Activated CD4-positive, alpha-beta T cell treated with anti-CD3 and anti-CD28 coated beads, Interleukin-2, amount 10 ng/mL, durations not matched to agents 7 days and 5 days (primary cell): ENCODE measurements around the gene CCDC88C. TPM values are rescaled to one million over a fixed set of nuclear protein-coding genes. Genes with fewer than 3 reads are reported as not detected.

ENCODE experiments used
- CTCF ChIA-PET: fragments of 350-600 bp; sonication (Branson Sonifier 250); formaldehyde crosslinking; loops from one replicate; lab custom pipeline; 2021; ENCODE audit warnings: antibody characterized with exemption; lab: Charles Lee
- POLR2A ChIA-PET: fragments of 350-600 bp; sonication (Branson Sonifier 250); formaldehyde crosslinking; loops from one replicate; lab custom pipeline; 2021; ENCODE audit warnings: antibody characterized with exemption; lab: Charles Lee
- DNase-seq: peaks from one replicate; pipeline ENCODE4 v3.0.0-alpha.2; 2020
- H3K27ac Mint-ChIP-seq: one replicate; pipeline ENCODE4 v1.8.0; 2021; ENCODE audit warnings: mild to moderate bottlenecking, moderate library complexity, mixed read lengths
- H3K27me3 Mint-ChIP-seq: one replicate; pipeline ENCODE4 v1.8.0; 2021; ENCODE audit warnings: mixed read lengths
- H3K36me3 Mint-ChIP-seq: one replicate; pipeline ENCODE4 v1.8.0; 2021; ENCODE audit warnings: low read depth, mixed read lengths
- H3K4me1 Mint-ChIP-seq: one replicate; pipeline ENCODE4 v1.8.0; 2021; ENCODE audit warnings: mixed read lengths
- H3K4me3 Mint-ChIP-seq: one replicate; pipeline ENCODE4 v1.8.0; 2021; ENCODE audit warnings: mild to moderate bottlenecking, moderate library complexity, mixed read lengths
- H3K9me3 Mint-ChIP-seq: one replicate; pipeline ENCODE4 v1.8.0; 2021; ENCODE audit warnings: mixed read lengths
- total RNA-seq, 2 experiments: library from RNA; stranded (reverse); gene quantifications; one replicate each; pipeline ENCODE4 v1.2.3, GENCODE V29; 2021

CCDC88C gene
- total RNA-seq, 2 experiments from 2014 or later = 187 to 193 TPM

DNA sequence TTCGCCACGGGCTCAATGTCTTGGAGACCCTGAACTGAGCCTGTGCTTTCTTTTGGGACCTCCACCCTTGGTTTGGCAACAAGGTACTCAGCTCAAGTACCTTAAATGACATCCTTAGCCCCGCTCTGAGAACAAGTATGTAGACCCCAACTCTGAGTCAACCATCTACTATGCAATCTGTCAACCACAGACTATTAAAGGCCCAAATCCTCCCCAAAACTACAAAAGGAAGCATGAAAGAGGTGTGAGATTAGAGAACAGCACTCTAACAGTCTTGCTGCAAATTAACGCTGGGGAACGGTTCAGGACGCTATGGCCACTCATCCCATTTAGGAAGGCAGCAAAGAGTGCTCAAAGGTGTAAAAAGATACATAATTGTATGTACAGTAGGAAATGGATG, 52.1 kb downstream of the CCDC88C start:
- DNase-seq = no peak
- ChIA-PET CTCF (interaction anchor here (1.3 to 2.6 kb wide), 2 partner anchors 11 to 42 kb away, joined by 4 to 10 read pairs; no protein-coding TSS in a partner anchor), POLR2A (no interaction called here)
- Mint-ChIP-seq H3K27me3 (no peaks in the 10 kb centered on the region), H3K9me3 (no peaks in the 10 kb centered on the region), H3K36me3 (peaks cover 13% of the 10 kb centered on the region), H3K4me3 (no peak overlapping the region), H3K4me1 (peaks cover 72% of the 10 kb centered on the region), H3K27ac (no peak overlapping the region)

DNA sequence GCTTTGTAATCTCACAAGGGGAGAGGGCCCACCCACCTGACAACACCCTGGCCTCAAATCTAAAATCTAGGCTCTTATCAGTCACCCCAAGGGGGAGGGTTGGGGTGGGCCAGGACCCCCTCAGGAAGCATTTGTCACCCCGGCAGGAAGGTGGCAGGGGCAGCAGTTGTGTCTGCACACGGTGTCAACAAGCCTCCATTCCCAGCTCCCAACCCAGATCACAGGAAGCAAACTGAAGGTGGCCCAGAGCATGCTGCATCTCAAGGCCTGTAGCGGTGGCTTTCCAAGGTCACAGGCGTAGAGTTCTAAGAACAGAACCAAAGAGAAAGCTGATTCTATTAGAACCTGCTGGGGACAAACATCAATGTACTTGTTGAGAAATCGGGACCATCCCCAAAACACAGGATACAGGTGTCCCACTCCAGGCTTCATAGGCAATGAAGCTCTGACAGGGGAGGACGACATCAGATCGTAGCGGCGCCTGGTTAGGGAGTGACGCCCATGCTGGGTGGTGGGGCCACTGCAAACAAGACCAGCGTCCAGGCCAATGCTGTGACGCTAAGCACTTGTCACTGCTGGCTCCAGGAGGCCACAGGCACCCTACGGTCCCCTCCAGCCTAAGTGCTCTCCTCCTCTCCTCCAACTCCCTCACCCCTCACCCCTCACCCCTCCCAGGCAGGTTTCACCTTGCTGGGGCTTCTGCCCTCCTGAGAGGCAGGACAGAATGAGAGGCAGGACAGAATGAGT, 52.9 kb downstream of the CCDC88C start:
- peaks cover 64% of the 10 kb centered on the region for H3K4me1 Mint-ChIP-seq

DNA sequence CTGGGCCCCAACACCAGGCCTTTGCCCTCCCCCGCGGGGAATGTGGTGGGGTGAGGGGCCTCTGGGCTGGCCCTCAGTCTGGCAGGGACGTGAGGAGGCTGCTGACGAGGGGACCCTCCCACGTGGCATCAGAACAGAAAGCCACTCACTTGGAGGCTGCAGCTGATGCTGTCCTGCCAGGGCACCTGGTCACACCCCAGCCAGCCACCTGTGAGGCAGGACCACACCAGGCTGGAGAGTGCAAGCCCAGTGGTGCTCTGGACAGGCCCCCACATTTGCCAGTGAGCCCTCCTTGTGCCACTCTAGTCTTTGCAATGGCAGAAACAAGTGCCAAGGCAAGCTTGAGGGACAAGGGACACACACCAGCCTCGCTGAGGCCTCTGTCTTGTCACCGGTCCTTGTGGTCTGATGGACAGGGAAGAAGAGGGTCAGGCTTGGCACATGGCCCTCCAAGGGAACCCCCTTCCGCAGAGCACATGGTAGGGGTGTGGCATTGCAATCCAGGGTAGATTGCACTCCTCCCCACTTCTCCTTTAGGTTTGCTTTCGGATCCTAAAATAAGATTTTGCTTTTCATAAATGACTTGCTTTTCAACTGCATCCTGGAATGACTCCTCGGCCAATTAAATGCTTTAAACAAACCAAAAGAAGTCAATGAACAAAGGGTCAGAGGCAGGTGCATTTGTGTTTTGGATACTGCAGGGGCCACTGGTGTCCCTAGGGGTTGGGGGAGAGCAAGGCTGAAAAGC, 53.7 kb downstream of the CCDC88C start:
- ChIA-PET POLR2A (no interaction called here), CTCF (interaction anchor here (1.3 kb wide), 1 partner anchor 40 kb away, joined by 4 read pairs; no protein-coding TSS in a partner anchor)
- Mint-ChIP-seq H3K9me3 (no peaks in the 10 kb centered on the region), H3K4me1 (peaks cover 62% of the 10 kb centered on the region), H3K27ac (no peak overlapping the region), H3K27me3 (no peaks in the 10 kb centered on the region), H3K36me3 (peaks cover 11% of the 10 kb centered on the region), H3K4me3 (no peak overlapping the region)
- DNase-seq = no peak

More for the DNA sequence above, 52.9 kb downstream of the CCDC88C start:
- Mint-ChIP-seq H3K36me3 (peaks cover 8% of the 10 kb centered on the region), H3K9me3 (no peaks in the 10 kb centered on the region), H3K4me3 (no peak overlapping the region), H3K27me3 (no peaks in the 10 kb centered on the region), H3K27ac (no peak overlapping the region)
- no peak for DNase-seq
- CTCF ChIA-PET = interaction anchor here (1.3 kb wide), 1 partner anchor 41 kb away, joined by 4 read pairs; no protein-coding TSS in a partner anchor
- POLR2A ChIA-PET = no interaction called here

DNA sequence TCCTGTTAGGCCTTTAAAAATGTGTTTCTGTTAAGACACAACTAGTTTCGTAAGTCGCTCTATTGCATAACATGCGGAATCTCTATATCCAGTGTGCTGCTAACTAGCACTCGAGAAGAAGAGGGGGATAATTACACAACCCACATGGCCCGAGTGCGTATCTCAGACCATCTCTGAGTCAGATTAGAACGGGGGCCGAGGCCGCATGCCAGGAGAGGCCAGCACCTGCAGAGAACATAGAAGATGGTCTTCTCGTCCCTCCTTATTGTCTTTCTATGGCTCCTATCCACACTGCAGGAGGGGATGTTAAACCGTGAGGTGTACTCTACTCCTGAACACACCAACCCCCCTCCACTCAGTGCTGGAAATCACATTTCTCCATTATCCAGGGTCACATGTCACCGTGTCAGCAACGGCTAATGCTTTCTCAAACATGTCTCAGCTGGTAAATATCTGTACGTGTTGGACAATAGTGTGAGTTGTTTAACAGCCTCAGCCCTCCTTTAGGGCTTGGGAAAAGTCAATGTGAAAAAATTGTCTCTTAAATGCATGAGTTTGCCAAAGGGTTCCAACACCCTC, 56.3 kb downstream of the CCDC88C start:
- no peaks in the 10 kb centered on the region for H3K9me3 Mint-ChIP-seq
- no peak overlapping the region for H3K4me3 Mint-ChIP-seq
- CTCF ChIA-PET = interaction anchor here (0.7 to 2.5 kb wide), 4 partner anchors 9 to 50 kb away, joined by 3 to 12 read pairs (median 7); no protein-coding TSS in a partner anchor
- H3K27me3 Mint-ChIP-seq = no peaks in the 10 kb centered on the region
- peaks cover 56% of the 10 kb centered on the region for H3K4me1 Mint-ChIP-seq
- H3K36me3 Mint-ChIP-seq = peaks cover 25% of the 10 kb centered on the region
- no peak overlapping the region for H3K27ac Mint-ChIP-seq
- no peak for DNase-seq
- POLR2A ChIA-PET = no interaction called here

DNA sequence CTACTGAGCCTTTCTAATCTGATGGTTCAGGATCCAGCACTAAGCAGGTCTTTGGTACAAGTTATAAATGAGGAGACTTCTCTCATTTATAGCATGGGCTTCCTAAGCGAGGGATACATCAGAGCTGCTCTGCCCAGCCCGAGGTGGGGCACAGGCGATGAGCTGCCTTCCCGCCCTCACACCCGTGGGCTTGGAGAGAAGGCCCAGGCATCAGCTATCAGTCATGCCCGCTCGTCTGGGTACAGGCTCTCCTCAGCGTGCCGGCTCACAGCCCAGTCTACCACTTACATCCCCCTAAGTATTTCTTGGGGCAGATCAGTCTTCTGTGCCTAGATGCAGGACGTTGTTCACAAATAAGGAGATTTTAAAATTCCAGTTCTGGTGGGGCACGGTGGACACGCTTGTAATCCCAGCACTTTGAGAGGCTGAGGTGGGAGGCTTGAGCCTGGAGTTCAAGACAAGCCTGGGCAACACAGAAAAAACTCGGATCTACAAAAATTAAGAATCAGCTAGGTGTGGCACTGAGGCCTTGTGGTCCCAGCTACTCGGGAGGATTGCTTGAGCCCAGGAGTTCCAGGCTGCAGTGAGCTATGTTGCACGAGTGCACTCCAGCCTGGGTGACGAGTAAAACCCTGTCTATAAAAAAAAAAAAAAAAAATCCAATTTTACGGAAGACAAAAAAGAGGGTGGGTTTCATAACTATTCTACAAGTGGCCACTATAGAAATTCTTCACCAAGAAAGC, 57.0 kb downstream of the CCDC88C start:
- ChIA-PET POLR2A (no interaction called here), CTCF (interaction anchor here (0.7 to 2.5 kb wide), 5 partner anchors 9 to 50 kb away, joined by 3 to 12 read pairs (median 5); no protein-coding TSS in a partner anchor)
- Mint-ChIP-seq H3K27ac (no peak overlapping the region), H3K4me3 (no peak overlapping the region), H3K9me3 (no peaks in the 10 kb centered on the region), H3K27me3 (no peaks in the 10 kb centered on the region), H3K4me1 (peaks cover 57% of the 10 kb centered on the region), H3K36me3 (peaks cover 31% of the 10 kb centered on the region)
- DNase-seq = no peak

DNA sequence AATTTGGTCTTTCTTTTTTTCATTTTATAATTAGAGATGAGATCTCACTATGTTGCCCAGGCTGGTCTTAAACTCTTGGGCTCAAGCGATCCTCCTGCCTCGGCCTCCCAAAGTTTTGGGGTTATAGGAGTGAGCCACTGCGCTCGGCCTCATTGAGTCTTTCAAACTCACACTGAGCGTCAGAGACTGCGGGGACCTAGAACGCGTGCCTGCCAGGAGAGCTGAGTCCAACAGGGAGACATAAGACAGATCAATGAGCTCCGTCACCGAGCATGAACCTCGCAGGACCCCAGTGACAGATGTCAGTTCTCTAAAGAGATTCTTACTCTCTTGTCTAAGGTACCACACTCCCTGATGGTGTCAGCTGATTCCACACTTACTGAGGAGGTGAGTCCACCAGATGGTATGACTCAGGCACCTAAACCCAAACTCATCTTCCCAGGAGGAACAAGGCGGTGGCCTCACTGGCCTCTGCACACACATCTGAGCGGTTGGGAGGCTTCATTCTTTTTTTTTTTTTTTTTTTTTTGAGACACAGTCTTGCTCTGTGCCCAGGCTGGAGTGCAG, 58.9 kb downstream of the CCDC88C start:
- Mint-ChIP-seq H3K4me1 (peaks cover 61% of the 10 kb centered on the region), H3K36me3 (peaks cover 50% of the 10 kb centered on the region), H3K27me3 (no peaks in the 10 kb centered on the region), H3K4me3 (no peak overlapping the region), H3K27ac (no peak overlapping the region), H3K9me3 (no peaks in the 10 kb centered on the region)
- ChIA-PET CTCF (interaction anchor here (0.9 to 2.5 kb wide), 8 partner anchors 8 to 59 kb away, joined by 3 to 12 read pairs (median 4); partner anchors contain the start of gene CCDC88C), POLR2A (interaction anchor here (0.6 kb wide), 1 partner anchor 30 kb away, joined by 3 read pairs; no protein-coding TSS in a partner anchor)
- no peak for DNase-seq

DNA sequence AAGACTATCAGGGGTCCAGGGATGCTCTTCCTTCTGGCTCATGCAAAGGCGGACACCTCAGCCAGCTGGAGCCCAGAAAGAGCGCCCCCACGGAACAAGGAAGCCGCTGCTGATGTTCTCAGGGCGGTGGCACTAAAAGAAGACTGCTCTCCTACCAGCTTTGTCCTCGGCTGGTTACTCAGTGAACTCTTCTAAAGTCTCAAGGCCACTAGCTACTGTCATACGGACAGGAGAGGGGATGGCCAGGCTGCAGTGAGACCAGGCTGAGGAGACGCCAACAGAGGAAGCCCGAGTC, 59.6 kb downstream of the CCDC88C start:
- no peak overlapping the region for H3K27ac Mint-ChIP-seq
- H3K27me3 Mint-ChIP-seq = no peaks in the 10 kb centered on the region
- peaks cover 68% of the 10 kb centered on the region for H3K4me1 Mint-ChIP-seq
- peaks cover 53% of the 10 kb centered on the region for H3K36me3 Mint-ChIP-seq
- H3K4me3 Mint-ChIP-seq = no peak overlapping the region
- POLR2A ChIA-PET = no interaction called here
- H3K9me3 Mint-ChIP-seq = no peaks in the 10 kb centered on the region
- CTCF ChIA-PET = interaction anchor here (1.1 to 1.3 kb wide), 3 partner anchors 10 to 15 kb away, joined by 4 read pairs; no protein-coding TSS in a partner anchor
- DNase-seq = no peak

DNA sequence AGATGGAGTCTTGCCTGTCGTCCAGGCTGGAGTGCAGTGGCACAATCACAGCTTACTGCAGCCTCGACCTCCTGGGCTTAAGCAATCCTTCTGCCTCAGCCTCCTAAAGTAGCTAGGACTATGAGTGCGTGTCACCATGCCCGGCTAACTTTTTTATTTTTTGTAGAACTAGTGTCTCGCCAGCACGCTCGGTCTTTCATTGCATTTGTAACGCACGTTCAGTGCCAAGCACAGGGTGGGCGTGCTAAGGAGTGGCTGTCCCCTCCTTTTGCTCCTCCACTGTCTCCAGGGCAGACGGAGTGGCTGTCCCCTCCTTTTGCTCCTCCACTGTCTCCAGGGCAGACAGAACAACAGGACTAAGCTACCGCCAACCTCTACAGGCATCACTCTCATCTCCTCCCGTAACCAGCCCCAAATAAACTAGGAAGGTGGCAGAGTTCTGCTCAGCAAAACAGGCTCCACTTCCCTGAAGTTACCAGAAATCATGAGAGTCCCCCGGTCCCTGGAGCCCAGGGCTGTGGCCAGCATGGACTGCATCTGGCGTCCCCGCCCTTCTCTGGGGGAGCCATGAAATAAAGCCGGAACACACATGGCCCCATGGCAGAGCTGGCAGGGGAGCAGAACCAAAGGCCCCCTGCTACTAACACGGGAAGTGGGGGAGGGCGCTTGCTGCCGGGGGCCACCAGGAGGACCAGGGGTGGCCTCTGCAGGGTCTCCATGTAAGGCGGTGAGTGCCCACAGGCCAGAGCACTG, 60.2 kb downstream of the CCDC88C start:
- Mint-ChIP-seq H3K36me3 (peaks cover 53% of the 10 kb centered on the region), H3K4me3 (no peak overlapping the region), H3K4me1 (peaks cover 72% of the 10 kb centered on the region), H3K27me3 (no peaks in the 10 kb centered on the region), H3K9me3 (no peaks in the 10 kb centered on the region), H3K27ac (peak overlapping the region; percentile 31)
- ChIA-PET POLR2A (no interaction called here), CTCF (interaction anchor here (1.1 to 1.3 kb wide), 3 partner anchors 11 to 15 kb away, joined by 4 read pairs; no protein-coding TSS in a partner anchor)
- DNase-seq = no peak

DNA sequence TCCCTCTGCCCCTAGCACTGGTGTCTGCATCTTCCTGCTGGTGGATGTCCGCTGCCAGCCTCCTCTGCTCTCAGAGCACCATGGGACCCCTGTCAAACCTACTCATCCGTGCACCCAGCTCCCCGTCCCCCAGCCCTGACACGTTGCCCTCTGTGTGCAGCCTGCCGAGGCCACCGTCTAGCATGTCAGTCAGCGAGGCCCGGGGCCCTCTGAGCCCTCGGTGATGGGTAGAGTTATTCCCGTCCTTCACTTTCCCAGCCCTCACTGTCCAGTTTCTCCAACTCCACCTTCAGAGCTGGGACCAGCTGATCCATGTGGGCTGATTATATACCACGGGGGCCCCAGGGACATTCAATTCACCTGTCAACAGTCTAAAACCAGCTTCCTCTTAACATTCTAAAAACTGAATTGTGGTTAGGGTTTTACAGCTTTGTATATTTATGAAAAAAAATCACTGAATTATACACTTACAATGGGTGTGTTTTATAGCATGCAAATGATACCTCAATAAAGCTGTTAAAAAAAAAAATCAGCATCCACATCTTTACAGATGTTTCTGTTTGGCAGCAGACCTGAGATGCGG, 61.3 kb downstream of the CCDC88C start:
- H3K36me3 Mint-ChIP-seq = peaks cover 59% of the 10 kb centered on the region
- CTCF ChIA-PET = interaction anchor here (1.0 to 4.0 kb wide), 5 partner anchors 17 to 162 kb away, joined by 3 to 14 read pairs (median 5); no protein-coding TSS in a partner anchor

DNA sequence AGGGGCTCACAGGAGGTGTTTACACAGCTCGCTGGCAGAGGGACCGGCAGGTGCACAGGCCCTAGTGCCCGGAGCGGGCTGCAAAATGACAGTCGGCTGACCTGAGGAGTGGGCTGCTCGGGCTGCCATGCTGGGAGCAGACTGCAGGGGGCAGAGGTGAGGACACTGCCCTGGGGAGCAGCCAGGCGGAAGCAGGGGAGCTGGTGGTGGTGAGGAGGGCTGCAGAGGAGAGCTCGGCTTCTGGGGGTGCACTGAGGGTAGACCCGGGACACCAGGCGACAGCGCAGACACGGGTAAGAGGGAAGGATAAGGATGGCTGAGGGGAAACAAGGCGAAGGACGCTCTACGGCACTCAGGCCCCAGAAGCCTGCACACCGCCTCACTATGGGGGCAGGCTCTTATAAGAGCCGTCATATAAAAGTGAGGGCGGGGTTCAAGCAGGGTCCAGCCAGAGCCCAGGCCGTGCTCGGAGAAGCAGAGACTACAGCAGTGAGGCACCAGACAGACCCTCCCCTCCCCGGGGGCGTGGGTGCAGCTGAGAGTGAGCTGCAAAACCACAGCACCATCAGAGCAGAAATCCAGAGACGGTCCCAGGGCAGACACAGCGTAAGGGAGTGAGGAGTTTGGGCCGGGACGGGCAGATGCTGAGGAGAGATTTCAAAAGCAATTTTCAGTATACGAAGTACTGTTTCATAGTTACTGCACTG, 62.5 kb downstream of the CCDC88C start:
- Mint-ChIP-seq H3K27ac (peak overlapping the region; percentile 50), H3K4me3 (no peak overlapping the region), H3K27me3 (no peaks in the 10 kb centered on the region), H3K9me3 (no peaks in the 10 kb centered on the region), H3K36me3 (peaks cover 64% of the 10 kb centered on the region), H3K4me1 (peaks cover 86% of the 10 kb centered on the region)
- DNase-seq = no peak
- ChIA-PET POLR2A (no interaction called here), CTCF (interaction anchor here (0.6 to 4.0 kb wide), 12 partner anchors 12 to 1634 kb away, joined by 3 to 14 read pairs (median 4); no protein-coding TSS in a partner anchor)

More for the DNA sequence above, 61.3 kb downstream of the CCDC88C start:
- Mint-ChIP-seq H3K27ac (peak overlapping the region; percentile 82), H3K9me3 (no peaks in the 10 kb centered on the region), H3K4me3 (peak overlapping the region; percentile 46), H3K4me1 (peaks cover 80% of the 10 kb centered on the region), H3K27me3 (no peaks in the 10 kb centered on the region)
- POLR2A ChIA-PET = no interaction called here
- no peak for DNase-seq
